ENCODE measurements around the gene TSC22D4.
"Not testable (repeated sequence)": the region's sequence is repeated elsewhere in the genome, so short reads cannot be mapped to it uniquely, and the experiment has no call there.

TSC22D4 gene

DNA sequence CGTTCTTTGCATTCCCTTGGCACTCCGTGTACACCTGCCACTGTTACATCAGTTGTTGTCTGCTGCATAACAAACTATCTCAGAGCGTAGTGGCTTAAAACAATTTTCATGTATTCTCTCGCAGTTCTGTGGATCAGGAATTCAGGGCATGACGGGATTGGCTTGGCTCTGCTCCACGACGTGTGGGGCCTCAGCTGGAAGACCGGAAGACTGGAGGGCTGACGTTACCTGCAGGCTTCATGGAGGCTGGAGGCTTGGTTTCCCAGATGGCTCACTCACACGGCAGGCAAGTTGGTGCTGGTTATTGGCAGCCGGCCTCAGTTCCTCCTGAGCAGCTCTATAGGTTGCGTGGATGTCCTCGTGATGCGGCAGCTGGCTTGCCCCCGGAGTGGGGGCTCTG is 30.2 kb upstream of the TSC22D4 start:
- Mint-ChIP-seq H3K9me3 (no peaks in the 10 kb centered on the region), H3K27me3 (peaks cover 14% of the 10 kb centered on the region), H3K36me3 (ENCODE audit: low read depth) (no peaks in the 10 kb centered on the region), H3K27ac (no peak overlapping the region), H3K4me3 (no peak overlapping the region), H3K4me1 (ENCODE audit: low read depth) (peaks cover 23% of the 10 kb centered on the region)
- intact Hi-C loops (cut with micrococcal nuclease) = no loop called here

DNA sequence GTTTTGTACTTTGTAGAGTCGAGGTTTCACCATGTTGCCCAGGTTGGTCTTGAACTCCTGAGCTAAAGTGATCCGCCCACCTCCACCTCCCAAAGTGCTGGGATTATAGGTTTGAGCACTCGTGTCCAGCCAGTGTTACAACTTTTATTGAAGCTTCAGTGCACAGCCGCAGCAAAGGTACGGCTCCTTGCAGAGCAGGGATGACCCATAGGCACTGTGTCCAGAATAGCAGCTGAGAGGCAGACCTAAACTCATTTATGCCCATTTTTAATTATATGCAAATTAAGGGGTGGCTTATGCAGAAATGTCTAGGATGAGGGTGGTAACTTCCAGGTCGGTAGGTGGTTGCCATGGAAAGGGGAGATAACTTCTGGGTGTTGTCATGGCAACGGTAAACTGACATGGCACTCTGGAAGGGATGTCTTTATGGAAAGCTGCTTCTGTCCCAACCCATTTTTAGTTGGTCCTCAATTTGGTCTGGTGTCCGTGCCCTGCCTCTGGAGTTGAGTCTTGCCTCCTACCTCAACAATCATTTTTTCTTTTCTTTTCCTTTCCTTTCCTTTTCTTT is 27.4 kb upstream of the TSC22D4 start:
- Mint-ChIP-seq H3K36me3 (ENCODE audit: low read depth) (no peaks in the 10 kb centered on the region), H3K27ac (no peak overlapping the region), H3K4me3 (no peak overlapping the region), H3K4me1 (ENCODE audit: low read depth) (peaks cover 13% of the 10 kb centered on the region), H3K27me3 (peaks cover 29% of the 10 kb centered on the region), H3K9me3 (no peaks in the 10 kb centered on the region)
- intact Hi-C loops (cut with micrococcal nuclease) = no loop called here

DNA sequence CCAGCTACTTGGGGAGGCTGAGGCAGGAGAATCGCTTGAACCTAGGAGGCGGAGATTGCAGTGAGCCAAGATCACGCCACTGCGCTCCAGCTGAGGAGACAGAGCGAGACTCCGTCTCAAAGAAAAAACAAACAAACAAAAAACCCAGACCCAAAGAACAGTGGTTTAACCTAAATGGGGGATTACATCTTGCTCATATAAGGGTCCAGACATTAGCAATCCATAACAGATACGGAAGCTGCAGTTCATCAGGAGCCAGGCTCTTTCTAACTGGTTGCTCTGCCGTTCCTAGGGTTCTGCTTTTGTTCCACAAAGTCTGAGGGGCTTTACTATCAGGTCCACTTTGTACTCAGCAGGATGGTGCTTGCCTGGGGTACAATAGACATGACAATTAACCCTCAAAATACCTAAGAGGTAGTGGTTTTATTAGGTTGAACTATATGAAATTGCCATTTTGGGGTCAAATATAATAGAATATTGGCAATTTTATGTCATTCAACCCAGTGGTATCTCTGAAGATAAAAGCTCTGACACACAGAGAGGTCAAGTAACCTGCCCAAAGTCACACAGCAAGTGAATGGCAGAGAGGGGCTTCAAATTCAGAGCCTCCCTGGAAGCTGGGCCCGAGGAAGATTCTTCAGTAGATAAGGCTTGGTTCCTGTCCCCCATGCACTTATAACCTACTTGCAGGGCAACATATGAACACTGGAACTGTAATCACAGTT is 26.0 kb upstream of the TSC22D4 start:
- no peaks in the 10 kb centered on the region for H3K36me3 Mint-ChIP-seq (ENCODE audit: low read depth)
- intact Hi-C loops (cut with micrococcal nuclease) = no loop called here

DNA sequence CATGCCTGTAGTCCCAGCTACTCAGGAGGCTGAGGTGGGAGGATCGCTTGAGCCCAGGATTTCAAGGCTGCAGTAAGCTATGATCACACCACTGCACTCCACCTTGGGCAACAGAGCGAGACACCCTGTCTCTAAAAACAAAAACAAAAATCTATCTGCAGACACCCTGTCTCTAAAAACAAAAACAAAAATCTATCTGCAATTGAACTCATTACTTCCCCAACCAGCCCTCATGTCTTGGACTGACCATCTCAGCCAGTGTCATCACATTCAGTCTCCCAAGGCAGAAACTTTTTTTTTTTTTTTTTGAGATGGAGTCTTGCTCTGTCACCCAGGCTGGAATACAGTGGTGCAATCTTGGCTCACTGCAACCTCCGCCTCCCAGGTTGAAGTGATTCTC is 25.0 kb upstream of the TSC22D4 start:
- H3K36me3 Mint-ChIP-seq (ENCODE audit: low read depth); H3K4me1 Mint-ChIP-seq (ENCODE audit: low read depth); H3K4me3 Mint-ChIP-seq; H3K9me3 Mint-ChIP-seq; H3K27ac Mint-ChIP-seq; intact Hi-C loops (cut with micrococcal nuclease): not testable (repeated sequence)
- peaks cover 30% of the 10 kb centered on the region for H3K27me3 Mint-ChIP-seq

More for the DNA sequence above, 26.0 kb upstream of the TSC22D4 start:
- H3K9me3 Mint-ChIP-seq = no peaks in the 10 kb centered on the region
- peaks cover 13% of the 10 kb centered on the region for H3K4me1 Mint-ChIP-seq (ENCODE audit: low read depth)
- no peak overlapping the region for H3K4me3 Mint-ChIP-seq
- H3K27me3 Mint-ChIP-seq = peaks cover 30% of the 10 kb centered on the region
- H3K27ac Mint-ChIP-seq = no peak overlapping the region

DNA sequence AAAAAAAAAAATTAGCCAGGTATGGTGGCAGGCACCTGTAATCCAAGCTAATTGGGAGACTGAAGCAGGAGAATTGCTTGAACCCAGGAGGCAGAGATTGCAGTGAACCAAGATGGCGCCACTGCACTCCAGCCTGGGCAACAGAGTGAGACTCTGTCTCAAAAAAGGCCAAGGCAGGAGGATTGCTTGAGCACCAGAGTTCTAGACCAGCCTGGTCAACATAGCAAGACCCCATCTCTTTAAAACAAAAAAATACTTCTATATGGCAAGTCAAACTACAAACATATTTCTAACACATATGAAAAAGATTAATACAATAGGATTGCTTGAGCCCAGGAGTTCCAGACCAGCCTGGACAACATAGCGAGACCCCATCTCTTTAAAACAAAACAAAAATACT is 21.7 kb upstream of the TSC22D4 start:
- H3K4me3 Mint-ChIP-seq; intact Hi-C loops (cut with micrococcal nuclease); H3K9me3 Mint-ChIP-seq; H3K4me1 Mint-ChIP-seq (ENCODE audit: low read depth); H3K36me3 Mint-ChIP-seq (ENCODE audit: low read depth); H3K27ac Mint-ChIP-seq: not testable (repeated sequence)
- H3K27me3 Mint-ChIP-seq = peaks cover 39% of the 10 kb centered on the region

DNA sequence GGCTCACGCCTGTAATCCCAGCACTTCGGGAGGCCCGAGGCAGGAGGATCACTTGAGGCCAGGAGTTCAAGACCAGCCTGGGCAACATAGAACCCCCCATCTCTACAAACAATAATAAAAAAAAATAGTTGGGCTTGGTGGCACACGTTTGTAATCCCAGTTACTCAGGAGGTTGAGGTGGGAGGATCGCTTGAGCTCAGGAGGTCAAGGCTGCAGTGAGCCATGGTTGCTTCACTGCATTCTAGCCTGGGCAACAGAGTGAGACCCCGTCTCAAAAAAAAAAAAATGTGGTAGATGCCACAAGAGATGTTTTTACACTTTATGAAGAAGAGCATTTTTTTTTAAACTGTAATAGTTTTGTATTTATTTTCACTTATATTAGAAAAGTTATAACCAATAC is 17.5 kb upstream of the TSC22D4 start:
- Mint-ChIP-seq H3K36me3 (ENCODE audit: low read depth) (no peaks in the 10 kb centered on the region), H3K4me3 (no peak overlapping the region), H3K9me3 (no peaks in the 10 kb centered on the region), H3K4me1 (ENCODE audit: low read depth) (peaks cover 18% of the 10 kb centered on the region), H3K27ac (no peak overlapping the region), H3K27me3 (peaks cover 62% of the 10 kb centered on the region)
- intact Hi-C loops (cut with micrococcal nuclease) = no loop called here

DNA sequence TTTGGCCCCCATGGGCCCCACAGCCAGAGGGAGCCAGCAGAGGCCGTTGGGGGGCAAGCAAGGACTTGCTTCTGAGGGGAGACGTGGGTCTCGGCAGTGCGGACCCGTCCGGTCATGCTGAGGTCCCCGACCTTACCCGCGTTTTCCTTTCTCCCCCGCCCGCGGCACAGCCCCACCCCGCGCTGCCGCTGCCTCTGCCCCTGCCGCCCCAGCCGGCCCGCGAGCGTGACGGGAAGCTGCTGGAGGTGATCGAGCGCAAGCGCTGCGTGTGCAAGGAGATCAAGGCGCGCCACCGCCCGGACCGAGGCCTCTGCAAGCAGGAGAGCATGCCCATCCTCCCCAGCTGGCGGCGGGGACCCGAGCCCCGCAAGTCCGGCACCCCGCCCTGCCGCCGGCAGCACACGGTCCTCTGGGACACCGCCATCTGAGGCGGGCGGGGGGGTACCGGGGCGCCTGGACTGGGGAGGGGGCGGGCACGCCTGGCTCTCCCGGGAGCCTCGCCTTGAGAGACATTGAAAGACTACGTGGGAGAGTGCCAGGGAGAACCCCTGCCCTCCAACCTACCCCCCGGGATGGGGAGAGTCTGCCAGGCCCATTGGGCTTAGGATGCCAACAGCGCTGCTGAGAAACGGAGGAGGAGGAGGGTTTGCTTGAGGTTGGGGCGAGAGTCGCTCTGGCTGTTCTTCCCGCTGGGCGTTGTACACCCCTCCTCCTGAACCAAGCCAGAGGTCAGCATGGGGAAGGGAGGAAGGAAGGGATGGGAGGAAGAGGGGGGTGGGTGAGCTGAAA is 14.7 kb upstream of the TSC22D4 start:
- H3K27ac Mint-ChIP-seq = no peak overlapping the region
- intact Hi-C loops (cut with micrococcal nuclease) = no loop called here
- no peaks in the 10 kb centered on the region for H3K9me3 Mint-ChIP-seq
- H3K36me3 Mint-ChIP-seq (ENCODE audit: low read depth) = no peaks in the 10 kb centered on the region
- peak overlapping the region; percentile 43 for H3K4me3 Mint-ChIP-seq
- peaks cover 24% of the 10 kb centered on the region for H3K4me1 Mint-ChIP-seq (ENCODE audit: low read depth)
- peaks cover 80% of the 10 kb centered on the region for H3K27me3 Mint-ChIP-seq

DNA sequence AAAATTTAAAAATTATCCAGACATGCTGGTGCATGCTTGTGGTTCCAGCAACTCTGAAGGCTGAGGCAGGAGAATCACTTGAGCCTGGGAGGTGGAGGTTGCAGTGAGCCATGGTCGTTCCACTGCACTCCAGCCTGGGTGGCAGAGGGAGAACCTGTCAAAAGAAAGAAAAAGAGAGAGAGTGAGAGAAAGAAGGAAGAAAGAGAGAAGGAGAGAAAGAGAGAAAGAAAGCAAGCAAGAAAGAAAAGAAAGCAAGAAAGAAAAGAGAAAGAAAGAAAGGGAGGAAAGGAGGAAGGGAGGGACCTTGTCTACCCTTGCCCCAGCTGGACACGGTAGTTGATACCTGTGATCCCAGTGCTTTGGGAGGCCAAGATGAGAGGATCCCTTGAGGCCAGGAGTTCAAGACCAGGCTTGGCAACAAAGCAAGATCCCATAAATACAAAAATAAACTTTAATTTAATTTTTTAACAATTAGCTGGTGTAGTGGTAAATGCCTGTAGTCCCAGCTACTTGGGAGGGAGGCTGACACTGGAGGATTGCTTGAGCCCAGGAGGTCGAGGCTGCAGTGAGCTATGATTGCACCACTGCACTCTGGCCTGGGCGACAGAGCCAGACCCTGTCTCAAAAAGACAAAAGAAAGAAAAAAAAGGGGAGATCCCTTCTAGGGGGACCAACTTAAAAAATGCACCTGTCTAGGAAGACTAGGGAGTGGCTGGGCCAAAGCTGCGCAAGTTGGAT is 13.9 kb upstream of the TSC22D4 start:
- peaks cover 24% of the 10 kb centered on the region for H3K4me1 Mint-ChIP-seq (ENCODE audit: low read depth)
- no peaks in the 10 kb centered on the region for H3K36me3 Mint-ChIP-seq (ENCODE audit: low read depth)
- peak overlapping the region; percentile 43 for H3K4me3 Mint-ChIP-seq
- H3K27me3 Mint-ChIP-seq = peaks cover 80% of the 10 kb centered on the region
- intact Hi-C loops (cut with micrococcal nuclease) = no loop called here
- no peak overlapping the region for H3K27ac Mint-ChIP-seq
- no peaks in the 10 kb centered on the region for H3K9me3 Mint-ChIP-seq

DNA sequence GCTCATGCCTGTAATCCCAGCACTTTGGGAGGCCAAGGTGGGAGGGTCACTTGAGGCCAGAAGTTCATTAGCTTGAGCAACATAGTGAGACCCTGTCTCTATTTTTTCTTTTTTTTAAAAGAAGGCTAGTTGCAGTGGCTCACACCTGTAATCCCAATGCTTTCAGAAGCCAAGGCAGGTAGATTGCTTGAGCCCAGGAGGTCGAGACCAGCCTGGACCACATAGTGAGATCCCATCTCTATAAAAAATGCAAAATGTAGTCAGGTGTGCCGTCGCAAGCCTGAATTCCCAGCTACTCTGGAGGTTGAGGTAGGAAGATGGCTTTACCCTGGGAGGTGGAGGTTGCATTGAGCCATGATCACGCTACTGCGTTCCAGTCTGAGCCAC is 12.2 kb upstream of the TSC22D4 start:
- Mint-ChIP-seq H3K4me3 (no peak overlapping the region), H3K9me3 (no peaks in the 10 kb centered on the region), H3K27me3 (peaks cover 71% of the 10 kb centered on the region), H3K27ac (no peak overlapping the region), H3K36me3 (ENCODE audit: low read depth) (no peaks in the 10 kb centered on the region), H3K4me1 (ENCODE audit: low read depth) (peaks cover 29% of the 10 kb centered on the region)
- intact Hi-C loops (cut with micrococcal nuclease) = no loop called here

DNA sequence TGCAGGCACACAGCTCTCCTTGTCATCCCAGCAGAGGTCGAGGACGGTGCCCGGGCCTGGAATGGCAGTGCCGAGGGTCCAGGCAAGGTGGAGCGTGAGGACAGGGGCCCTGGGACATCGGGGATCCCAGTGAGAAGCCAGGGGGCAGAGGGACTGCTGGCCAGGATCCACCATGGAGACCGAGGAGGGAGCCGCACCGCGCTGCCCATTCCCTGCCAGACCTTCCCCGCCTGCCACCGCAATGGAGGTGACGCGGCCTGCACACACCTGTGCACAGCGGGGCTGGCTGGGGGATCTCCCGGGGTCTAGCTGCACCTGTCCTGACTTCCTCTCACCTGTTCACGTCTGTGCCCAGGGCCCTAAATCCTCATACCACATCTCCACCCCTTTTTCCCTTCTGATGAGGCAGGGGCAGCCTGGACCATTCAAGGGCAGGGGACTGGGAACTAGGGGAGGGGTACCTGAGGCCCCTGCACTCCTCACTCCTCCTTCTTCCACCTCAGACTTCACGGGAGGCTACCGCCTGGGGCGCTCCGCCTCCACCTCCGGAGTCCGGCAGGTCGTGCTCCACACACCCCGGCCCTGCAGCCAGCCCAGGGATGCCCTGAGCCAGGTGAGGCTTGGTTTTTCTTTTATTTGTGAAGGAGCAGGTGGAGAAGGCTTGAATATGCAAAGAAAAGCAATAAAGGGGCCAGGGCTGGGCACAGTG is 11.6 kb upstream of the TSC22D4 start:
- Mint-ChIP-seq H3K4me3 (no peak overlapping the region), H3K36me3 (ENCODE audit: low read depth) (no peaks in the 10 kb centered on the region), H3K9me3 (no peaks in the 10 kb centered on the region), H3K27me3 (peaks cover 70% of the 10 kb centered on the region), H3K4me1 (ENCODE audit: low read depth) (peaks cover 29% of the 10 kb centered on the region), H3K27ac (no peak overlapping the region)
- intact Hi-C loops (cut with micrococcal nuclease) = no loop called here

DNA sequence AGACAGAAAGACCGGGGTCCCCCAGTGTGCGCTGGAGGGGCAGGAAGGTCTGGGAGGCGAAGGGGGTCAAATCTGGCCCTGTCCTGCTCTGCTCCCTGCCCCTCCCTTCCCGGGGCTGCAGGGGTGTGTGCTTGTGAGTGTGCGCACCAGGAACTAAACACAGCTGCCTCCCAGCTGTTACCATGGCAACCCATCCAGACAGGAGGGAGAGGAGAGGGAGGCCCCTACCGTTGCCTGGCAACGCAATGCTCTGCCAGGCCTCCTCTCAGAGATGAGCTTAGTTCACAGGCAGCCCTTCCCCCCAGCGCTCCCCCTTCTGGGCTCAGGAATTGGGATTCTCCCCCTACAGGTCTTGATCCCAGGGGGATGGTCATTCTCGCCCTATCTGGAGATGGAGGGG is 10.8 kb upstream of the TSC22D4 start:
- H3K9me3 Mint-ChIP-seq = no peaks in the 10 kb centered on the region
- H3K36me3 Mint-ChIP-seq (ENCODE audit: low read depth) = no peaks in the 10 kb centered on the region
- H3K27me3 Mint-ChIP-seq = peaks cover 62% of the 10 kb centered on the region
- no peak overlapping the region for H3K4me3 Mint-ChIP-seq
- H3K4me1 Mint-ChIP-seq (ENCODE audit: low read depth) = peaks cover 29% of the 10 kb centered on the region
- peak overlapping the region; percentile 37 for H3K27ac Mint-ChIP-seq
- intact Hi-C loops (cut with micrococcal nuclease) = no loop called here

DNA sequence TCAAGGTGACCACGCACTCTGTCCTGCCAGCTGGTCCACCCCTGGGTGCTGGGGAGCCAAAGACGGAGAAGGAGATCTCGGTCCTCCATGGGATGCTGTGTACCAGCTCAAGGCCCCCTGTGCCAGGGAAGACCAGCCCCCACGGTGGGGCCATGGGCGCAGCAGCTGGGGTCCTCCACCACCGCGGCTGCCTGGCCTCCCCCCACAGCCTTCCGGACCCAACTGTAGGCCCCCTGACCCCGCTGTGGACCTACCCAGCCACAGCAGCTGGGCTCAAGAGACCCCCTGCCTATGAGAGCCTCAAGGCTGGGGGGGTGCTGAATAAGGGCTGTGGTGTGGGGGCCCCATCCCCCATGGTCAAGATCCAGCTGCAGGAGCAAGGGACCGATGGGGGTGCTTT is 10.1 kb upstream of the TSC22D4 start:
- Mint-ChIP-seq H3K4me1 (ENCODE audit: low read depth) (peaks cover 26% of the 10 kb centered on the region), H3K9me3 (no peaks in the 10 kb centered on the region), H3K4me3 (no peak overlapping the region), H3K27ac (peak overlapping the region; percentile 37), H3K27me3 (peaks cover 62% of the 10 kb centered on the region), H3K36me3 (ENCODE audit: low read depth) (no peaks in the 10 kb centered on the region)
- intact Hi-C loops (cut with micrococcal nuclease) = no loop called here

DNA sequence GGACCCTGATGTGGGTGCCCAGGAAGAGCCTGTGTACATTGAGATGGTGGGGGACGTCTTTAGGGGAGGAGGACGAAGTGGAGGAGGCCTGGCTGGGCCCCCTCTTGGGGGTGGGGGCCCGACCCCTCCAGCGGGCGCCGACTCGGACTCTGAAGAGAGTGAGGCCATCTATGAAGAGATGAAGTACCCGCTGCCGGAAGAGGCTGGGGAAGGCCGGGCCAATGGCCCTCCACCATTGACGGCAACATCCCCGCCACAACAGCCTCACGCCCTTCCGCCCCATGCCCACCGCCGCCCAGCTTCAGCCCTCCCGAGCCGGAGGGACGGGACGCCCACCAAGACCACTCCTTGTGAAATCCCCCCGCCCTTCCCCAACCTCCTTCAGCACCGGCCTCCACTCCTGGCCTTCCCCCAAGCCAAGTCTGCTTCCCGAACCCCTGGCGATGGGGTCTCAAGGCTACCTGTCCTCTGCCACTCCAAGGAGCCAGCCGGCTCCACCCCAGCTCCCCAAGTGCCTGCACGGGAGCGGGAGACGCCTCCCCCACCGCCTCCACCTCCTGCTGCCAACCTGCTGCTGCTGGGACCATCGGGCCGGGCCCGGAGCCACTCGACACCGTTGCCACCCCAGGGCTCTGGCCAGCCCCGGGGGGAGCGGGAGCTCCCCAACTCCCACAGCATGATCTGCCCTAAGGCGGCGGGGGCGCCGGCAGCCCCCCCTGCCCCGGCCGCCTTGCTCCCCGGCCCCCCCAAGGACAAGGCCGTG is 9.5 kb upstream of the TSC22D4 start:
- no peak overlapping the region for H3K27ac Mint-ChIP-seq
- intact Hi-C loops (cut with micrococcal nuclease) = no loop called here
- H3K4me3 Mint-ChIP-seq = no peak overlapping the region
- peaks cover 61% of the 10 kb centered on the region for H3K27me3 Mint-ChIP-seq
- no peaks in the 10 kb centered on the region for H3K9me3 Mint-ChIP-seq
- peaks cover 21% of the 10 kb centered on the region for H3K4me1 Mint-ChIP-seq (ENCODE audit: low read depth)
- H3K36me3 Mint-ChIP-seq (ENCODE audit: low read depth) = no peaks in the 10 kb centered on the region

Data from dendritic cell treated with granulocyte-macrophage colony-stimulating factor and Interleukin-4, amounts not matched to agents 40 ng/mL and 50 ng/mL, for 4 days (primary cell).